ENCODE data around the gene LLGL2. TPM values are rescaled to one million over a fixed set of nuclear protein-coding genes. Genes with fewer than 3 reads are reported as not detected.

Gene LLGL2
- total RNA-seq, 6 donors from 2014 or later, result 113 to 256 (median 175) TPM

DNA sequence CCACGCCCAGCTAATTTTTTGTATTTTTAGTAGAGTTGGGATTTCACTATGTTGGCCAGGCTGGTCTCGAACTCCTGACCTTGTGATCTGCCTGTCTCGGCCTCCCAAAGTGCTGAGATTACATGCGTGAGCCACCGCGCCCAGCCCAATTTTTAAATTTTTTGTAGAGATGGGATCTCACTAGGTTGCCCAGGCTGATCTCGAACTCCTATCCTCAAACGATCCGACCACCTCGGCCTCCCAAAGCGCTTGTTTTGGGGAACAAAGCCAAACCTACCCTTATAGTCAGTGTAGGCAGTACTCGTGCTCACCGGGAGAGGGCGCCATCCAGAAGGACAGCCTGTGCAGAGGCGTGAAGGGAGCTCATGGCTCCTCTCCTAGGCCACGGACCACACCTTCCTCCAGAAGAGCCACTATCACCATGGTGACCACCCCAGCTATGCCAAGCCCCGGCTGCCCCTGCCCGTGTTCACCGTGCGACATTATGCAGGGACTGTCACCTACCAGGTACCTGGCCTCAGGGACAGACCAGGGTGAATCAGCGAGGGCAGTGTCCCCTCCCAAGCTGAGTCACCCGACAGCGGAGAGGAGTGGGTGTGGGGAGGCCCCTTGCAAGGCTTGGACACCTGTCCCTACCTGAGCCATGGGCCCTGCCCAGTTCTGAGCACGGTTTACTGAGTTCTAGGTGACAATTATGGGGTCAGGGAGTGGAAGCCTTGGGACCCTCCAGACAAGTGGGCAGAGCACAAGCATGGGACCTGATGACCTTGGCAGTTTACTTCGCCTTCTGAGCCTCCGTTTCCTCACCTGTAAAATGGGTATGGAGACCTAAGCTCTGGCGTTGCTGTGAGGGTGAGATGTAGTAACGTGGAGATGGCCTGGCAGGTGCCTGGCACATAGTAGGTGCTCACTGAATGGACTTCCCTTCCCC lies 75.8 kb downstream of the LLGL2 start:
- TF ChIP-seq POLR2A (IDR thresholded peaks at IDR 0.05) (no peak), POLR2AphosphoS5 (IDR thresholded peaks at IDR 0.05) (no peak), EP300 (IDR thresholded peaks at IDR 0.05) (no peak), CTCF (IDR thresholded peaks at IDR 0.05) (peak; percentile 60 to 78 (median 66))
- Histone ChIP-seq H3K27me3 (no peaks in the 10 kb centered on the region), H3K36me3 (peaks cover 0 to 3% (median 0%) of the 10 kb centered on the region in 4 donors), H3K9me3 (no peaks in the 10 kb centered on the region), H3K27ac (no peak overlapping the region), H3K4me1 (peaks cover 0 to 13% (median 0%) of the 10 kb centered on the region in 4 donors), H3K4me3 (no peak overlapping the region)
- ATAC-seq (ENCODE audit: low FRiP score in 2 of 2) (peak; percentile 75 to 81), DNase-seq (peak in 1 of 2 donors; percentile 71)
- 72 to 73% methylated on average over 19 to 28 of the region's 28 CpGs for WGBS, 2 donors

- Histone ChIP-seq H3K27me3 (no peaks in the 10 kb centered on the region), H3K4me3 (no peak overlapping the region), H3K9me3 (no peaks in the 10 kb centered on the region), H3K27ac (no peak overlapping the region), H3K36me3 (peaks cover 0 to 11% (median 0%) of the 10 kb centered on the region in 4 donors), H3K4me1 (peaks cover 0 to 13% (median 0%) of the 10 kb centered on the region in 4 donors)
- WGBS, 2 donors, result 90 to 100% methylated on average over 2 to 12 of the region's 12 CpGs
- DNase-seq (peak in 1 of 2 donors; percentile 69), ATAC-seq (ENCODE audit: low FRiP score in 2 of 2) (peak in 1 of 2 donors; percentile 9)
- TF ChIP-seq POLR2AphosphoS5 (IDR thresholded peaks at IDR 0.05) (no peak), POLR2A (IDR thresholded peaks at IDR 0.05) (no peak), EP300 (IDR thresholded peaks at IDR 0.05) (no peak), CTCF (IDR thresholded peaks at IDR 0.05) (no peak)
Measured at GRCh38 chr17:75602644-75603043, 77.1 kb downstream of the LLGL2 start.

DNA sequence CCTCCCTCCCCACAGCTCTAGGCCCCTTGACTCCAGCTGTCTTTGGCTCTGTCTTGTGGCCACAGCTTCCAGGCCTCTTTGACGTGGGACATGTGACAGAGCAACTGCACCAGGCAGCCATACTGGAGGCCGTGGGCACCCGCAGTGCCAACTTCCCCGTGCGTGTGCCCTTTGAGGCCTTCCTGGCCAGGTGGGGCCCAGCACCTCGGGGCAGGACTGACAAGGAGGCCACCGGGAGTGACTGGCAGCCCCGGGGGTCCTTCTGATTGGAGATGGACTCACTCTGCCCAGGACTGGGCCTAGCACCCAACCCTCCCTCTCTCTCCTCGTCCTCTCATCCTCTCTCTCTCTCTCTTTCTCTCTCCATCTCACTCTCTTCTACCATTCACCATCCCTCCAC lies 77.6 kb downstream of the LLGL2 start:
- no peak for TF ChIP-seq EP300 (IDR thresholded peaks at IDR 0.05)
- DNase-seq (no peak), ATAC-seq (ENCODE audit: low FRiP score in 2 of 2) (no peak)
- Histone ChIP-seq H3K27me3 (no peaks in the 10 kb centered on the region), H3K4me3 (no peak overlapping the region), H3K4me1 (peaks cover 0 to 13% (median 0%) of the 10 kb centered on the region in 4 donors), H3K9me3 (no peaks in the 10 kb centered on the region), H3K27ac (no peak overlapping the region), H3K36me3 (peaks cover 0 to 11% (median 0%) of the 10 kb centered on the region in 4 donors)
- WGBS, 2 donors, result 72 to 88% methylated on average over 8 to 9 of the region's 9 CpGs

DNA sequence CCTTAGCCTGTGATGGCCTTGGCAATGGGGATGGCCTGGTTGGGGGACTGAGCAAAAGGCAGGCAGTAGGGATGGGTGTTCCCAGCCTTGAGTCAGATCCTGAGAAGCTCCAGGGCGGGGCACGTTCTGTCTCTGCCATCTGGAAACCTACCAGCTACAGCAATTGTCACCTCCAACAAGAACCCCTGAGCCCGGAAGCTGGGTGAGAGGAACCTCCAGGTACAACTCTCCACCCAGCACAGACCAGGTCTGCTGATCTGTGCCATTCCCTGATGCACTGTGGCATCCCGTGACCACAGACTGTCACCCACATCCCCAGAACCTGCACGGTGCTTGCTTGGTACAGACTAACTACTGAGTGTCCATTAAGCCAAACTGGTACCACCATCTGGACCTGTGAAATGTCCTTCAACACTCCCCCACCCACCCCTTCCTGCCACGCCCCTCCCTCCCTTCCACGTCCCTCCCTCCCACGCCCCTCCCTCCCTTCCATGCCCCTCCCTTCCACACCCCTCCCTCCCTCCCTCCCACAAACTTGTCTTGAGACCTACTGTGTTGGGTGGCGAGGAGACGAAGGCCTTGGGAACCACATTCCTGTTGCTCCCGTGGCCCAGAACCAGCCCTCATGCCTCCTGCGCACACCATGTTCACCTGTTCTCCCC lies 78.7 kb downstream of the LLGL2 start:
- Histone ChIP-seq H3K27ac (no peak overlapping the region), H3K4me3 (no peak overlapping the region), H3K27me3 (no peaks in the 10 kb centered on the region), H3K36me3 (peaks cover 0 to 11% (median 0%) of the 10 kb centered on the region in 4 donors), H3K9me3 (no peaks in the 10 kb centered on the region), H3K4me1 (peaks cover 0 to 13% (median 0%) of the 10 kb centered on the region in 4 donors)
- no peak for DNase-seq
- TF ChIP-seq CTCF (IDR thresholded peaks at IDR 0.05), result no peak
- no peak for TF ChIP-seq POLR2AphosphoS5 (IDR thresholded peaks at IDR 0.05)
- no peak for TF ChIP-seq EP300 (IDR thresholded peaks at IDR 0.05)
- no peak for TF ChIP-seq POLR2A (IDR thresholded peaks at IDR 0.05)
- 56 to 89% methylated on average over 5 to 6 of the region's 12 CpGs for WGBS, 2 donors
- peak in 1 of 2 donors; percentile 28 for ATAC-seq (ENCODE audit: low FRiP score in 2 of 2)

GRCh38 chr17:75605790-75606189 lies 80.3 kb downstream of the LLGL2 start:
- no peaks in the 10 kb centered on the region for H3K9me3 ChIP-seq
- TF ChIP-seq CTCF (IDR thresholded peaks at IDR 0.05) (no peak), POLR2A (IDR thresholded peaks at IDR 0.05) (no peak), POLR2AphosphoS5 (IDR thresholded peaks at IDR 0.05) (no peak), EP300 (IDR thresholded peaks at IDR 0.05) (no peak)
- no peak overlapping the region for H3K27ac ChIP-seq
- DNase-seq (peak in 1 of 2 donors; percentile 76), ATAC-seq (ENCODE audit: low FRiP score in 2 of 2) (no peak)
- no peaks in the 10 kb centered on the region for H3K27me3 ChIP-seq
- H3K4me1 ChIP-seq, result peaks cover 0 to 13% (median 0%) of the 10 kb centered on the region in 4 donors
- WGBS, 2 donors, result 84 to 91% methylated on average over 13 to 16 of the region's 16 CpGs
- no peak overlapping the region for H3K4me3 ChIP-seq
- peaks cover 0 to 23% (median 8%) of the 10 kb centered on the region in 4 donors for H3K36me3 ChIP-seq

All from upper lobe of left lung (tissue), 6 donors.